Measurements from ENCODE around the gene NPEPL1.

- no peak for TF ChIP-seq CTCF (optimal IDR thresholded peaks at IDR 0.05 in 1 of 3, IDR thresholded peaks at IDR 0.05 in 1 of 3, conservative IDR thresholded peaks at IDR 0.05 in 1 of 3; ENCODE audit: extremely low read depth in 1 of 3, insufficient read depth in 2 of 3, low read length in 3 of 3)
- TF ChIP-seq EZH2 (IDR thresholded peaks at IDR 0.05; ENCODE audit: low read length): no peak
These were observed 31.0 kb downstream of the NPEPL1 start for GRCh38 chr20:58723628-58723984.
